H54 (cell line): Measurements from ENCODE around the gene GOLT1B.
A peak's percentile ranks its signal among the peaks of the same experiment; 100 is the strongest.
"Not testable (repeated sequence)": the region's sequence is repeated elsewhere in the genome, so short reads cannot be mapped to it uniquely, and the experiment has no call there.

Experiments used
- DNase-seq: peaks from one replicate; pipeline ENCODE4 v3.0.0; 2011; ENCODE audit warnings: low spot score, mixed read lengths; ENCODE audit not compliant: insufficient read length
- FAIRE-seq: peaks from 3 replicates; lab custom pipeline; 2011; peaks lifted over from hg19 to GRCh38; lab: Jason Lieb, UNC
- POLR2A ChIP-seq: IDR thresholded peaks from 2 replicates; pipeline ENCODE4 v1.6.1; 2011; ENCODE audit warnings: low read depth, mild to moderate bottlenecking, low read length

The GOLT1B gene, protein sequence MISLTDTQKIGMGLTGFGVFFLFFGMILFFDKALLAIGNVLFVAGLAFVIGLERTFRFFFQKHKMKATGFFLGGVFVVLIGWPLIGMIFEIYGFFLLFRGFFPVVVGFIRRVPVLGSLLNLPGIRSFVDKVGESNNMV

DNA sequence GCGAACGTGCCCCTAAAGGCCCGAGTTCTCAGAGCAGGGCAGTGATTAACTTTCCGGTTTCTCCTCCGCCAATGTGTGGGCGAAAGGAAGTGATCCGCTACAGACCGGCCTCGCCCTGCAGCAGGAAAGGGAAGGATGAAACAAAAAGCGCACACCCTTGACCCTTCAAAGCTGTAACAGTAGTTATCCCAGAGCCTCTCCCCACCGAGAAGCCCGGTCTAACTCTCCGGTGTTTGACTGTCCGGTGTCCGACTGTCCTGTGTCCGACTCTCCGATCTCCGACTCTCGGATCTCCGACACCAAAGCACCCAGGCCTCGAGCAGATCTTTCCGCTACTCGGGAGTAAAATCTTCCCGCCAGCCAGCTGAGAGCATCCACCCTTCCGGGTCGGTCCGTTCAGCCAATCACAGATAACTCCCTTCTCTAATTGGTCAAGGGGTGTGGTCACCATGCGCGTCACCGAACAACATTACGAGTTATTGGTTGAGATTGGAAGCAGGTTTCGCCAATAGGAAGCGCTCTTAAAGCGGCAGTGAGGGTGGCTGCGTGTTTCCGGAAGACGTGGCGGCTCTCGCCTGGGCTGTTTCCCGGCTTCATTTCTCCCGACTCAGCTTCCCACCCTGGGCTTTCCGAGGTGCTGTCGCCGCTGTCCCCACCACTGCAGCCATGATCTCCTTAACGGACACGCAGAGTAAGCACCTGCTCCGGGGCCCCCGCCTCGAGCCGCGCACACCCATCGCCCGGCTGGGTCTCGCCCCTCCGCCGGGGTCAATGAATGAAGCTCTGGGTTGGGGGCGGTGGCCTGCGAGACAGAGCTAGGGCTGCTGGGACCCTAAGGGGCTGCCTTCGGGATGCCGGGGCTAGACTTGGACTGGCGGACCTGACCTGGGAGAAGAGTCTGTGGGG lies at the start of gene GOLT1B, which contains the start of gene RECQL:
Gene GOLT1B (plus strand): TSS at position 532 of the 906 bp plus-strand sequence. CDS start 135 bp downstream, at position 667.
Gene RECQL (minus strand): TSS at position 378 of the 906 bp plus-strand sequence. CDS start 2,065 bp downstream, outside the sequence.
- TF ChIP-seq POLR2A, result peak; percentile 41
- peak; percentile 99 for FAIRE-seq
- peak; percentile 77 for DNase-seq

DNA sequence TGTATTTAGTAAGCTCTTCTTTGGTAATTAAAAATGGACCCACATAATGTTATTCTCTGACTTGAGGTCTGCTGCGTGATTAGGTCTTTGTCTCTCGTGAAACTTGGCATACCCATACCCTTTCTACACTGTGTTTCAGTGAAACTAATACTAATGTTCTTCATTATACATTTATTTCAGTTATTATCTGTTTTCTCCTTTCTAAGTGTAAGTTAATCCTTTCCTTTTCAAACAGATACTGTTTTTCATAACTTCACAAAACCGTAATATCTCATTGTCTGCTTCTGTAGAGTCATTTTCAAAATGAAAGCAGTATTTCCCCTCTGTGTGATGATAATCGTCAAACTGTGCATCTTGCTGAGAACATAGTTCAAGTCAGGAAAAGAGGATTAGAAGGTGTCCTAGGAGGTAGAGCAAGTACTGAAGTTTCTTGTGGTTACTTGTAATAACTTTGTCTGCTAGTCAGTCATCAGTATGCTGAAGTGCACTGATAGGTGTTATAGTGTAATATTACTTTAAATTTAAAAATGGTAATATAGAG lies 48.2 kb upstream of the GOLT1B start:
- TF ChIP-seq POLR2A, result no peak
- DNase-seq (no peak), FAIRE-seq (no peak)

- no peak for TF ChIP-seq POLR2A
- FAIRE-seq, result no peak
- no peak for DNase-seq
Measured at GRCh38 chr12:21456291-21456780, 45.3 kb upstream of the GOLT1B start.

- TF ChIP-seq POLR2A, result no peak
- no peak for FAIRE-seq
- DNase-seq, result no peak
Measured at GRCh38 chr12:21459474-21459873, 42.1 kb upstream of the GOLT1B start.

GRCh38 chr12:21467334-21467733 lies 34.3 kb upstream of the GOLT1B start:
- FAIRE-seq, DNase-seq: not testable (repeated sequence)

GRCh38 chr12:21471294-21471693 lies 30.3 kb upstream of the GOLT1B start:
- no peak for DNase-seq
- FAIRE-seq, result no peak
- TF ChIP-seq POLR2A, result no peak

DNA sequence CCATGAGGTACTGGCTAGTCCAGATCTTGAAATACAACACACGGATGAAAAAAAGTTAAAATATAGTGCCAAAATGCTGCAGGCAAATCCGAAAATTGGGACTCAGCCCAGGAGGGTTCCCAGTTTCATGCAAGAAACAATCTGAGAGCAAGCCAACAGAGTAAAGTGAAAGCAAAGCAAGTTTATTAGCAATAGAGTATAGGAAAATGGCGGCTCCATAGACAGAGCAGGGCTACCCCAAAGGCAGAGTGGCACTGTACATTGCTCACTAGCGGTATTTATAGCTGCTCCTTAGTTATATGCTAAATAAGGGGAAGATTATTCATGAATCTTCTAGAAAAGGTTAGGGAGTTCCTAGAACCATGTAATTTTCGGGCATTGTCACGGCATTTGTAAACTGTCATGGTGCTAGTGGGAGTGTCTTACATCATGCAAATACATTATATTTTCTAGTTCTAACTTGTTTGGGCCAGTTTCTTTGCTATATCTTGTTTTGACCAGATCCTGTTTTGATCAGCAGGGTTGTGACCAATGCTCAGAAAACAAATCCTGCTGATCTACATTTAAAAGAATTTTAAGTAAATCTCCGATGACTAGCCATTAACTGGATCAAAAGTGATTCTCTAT lies 29.3 kb upstream of the GOLT1B start:
- no peak for TF ChIP-seq POLR2A
- no peak for FAIRE-seq
- DNase-seq, result no peak

- DNase-seq (no peak), FAIRE-seq (no peak)
- no peak for TF ChIP-seq POLR2A
Measured at GRCh38 chr12:21475552-21475951, 26.0 kb upstream of the GOLT1B start.

GRCh38 chr12:21476949-21477348 lies 24.6 kb upstream of the GOLT1B start:
- no peak for DNase-seq
- peak; percentile 90 for FAIRE-seq
- TF ChIP-seq POLR2A, result no peak

GRCh38 chr12:21478756-21479455 lies 22.7 kb upstream of the GOLT1B start:
- TF ChIP-seq POLR2A, result no peak
- no peak for DNase-seq
- no peak for FAIRE-seq

DNA sequence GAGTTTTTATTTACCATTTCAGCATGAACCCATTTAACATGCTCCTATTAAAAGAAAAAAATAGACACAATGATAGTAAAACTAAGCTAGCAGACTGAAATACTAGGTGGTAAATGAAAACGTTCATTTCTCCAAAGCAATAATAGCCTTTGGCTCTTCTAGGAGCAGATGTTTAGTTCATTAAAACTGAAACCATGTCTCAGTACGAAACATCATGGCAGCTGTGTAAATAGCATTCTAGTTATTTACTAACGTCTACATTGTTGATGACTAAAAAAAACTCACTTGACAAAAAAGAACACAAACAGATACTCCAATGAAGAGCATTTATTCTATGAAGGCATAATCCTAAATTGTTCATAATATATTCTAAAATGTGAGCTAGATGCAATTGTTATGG lies 18.1 kb upstream of the GOLT1B start:
- FAIRE-seq, result no peak
- DNase-seq, result no peak
- no peak for TF ChIP-seq POLR2A

DNA sequence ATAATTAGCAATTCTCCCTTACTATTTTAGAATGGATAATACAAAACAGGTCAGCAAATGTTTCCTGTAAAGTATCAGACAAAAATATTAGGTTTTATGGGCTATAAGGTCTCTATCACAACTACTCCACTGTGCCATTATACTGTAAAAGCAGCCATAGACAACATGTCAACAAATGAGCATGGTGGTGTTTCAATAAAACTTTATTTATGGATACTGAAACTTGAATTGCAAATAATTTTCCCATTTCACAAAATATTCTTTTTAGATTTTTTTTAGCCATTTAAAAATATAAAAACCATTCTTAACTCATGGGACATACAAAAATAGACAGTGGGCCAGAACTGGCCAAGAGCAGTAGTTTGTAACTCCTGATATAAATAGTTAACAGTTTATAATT lies 15.6 kb upstream of the GOLT1B start:
- no peak for TF ChIP-seq POLR2A
- DNase-seq (no peak), FAIRE-seq (no peak)

GRCh38 chr12:21499765-21500164 lies 1.8 kb upstream of the GOLT1B start:
- no peak for FAIRE-seq
- TF ChIP-seq POLR2A, result no peak
- no peak for DNase-seq

DNA sequence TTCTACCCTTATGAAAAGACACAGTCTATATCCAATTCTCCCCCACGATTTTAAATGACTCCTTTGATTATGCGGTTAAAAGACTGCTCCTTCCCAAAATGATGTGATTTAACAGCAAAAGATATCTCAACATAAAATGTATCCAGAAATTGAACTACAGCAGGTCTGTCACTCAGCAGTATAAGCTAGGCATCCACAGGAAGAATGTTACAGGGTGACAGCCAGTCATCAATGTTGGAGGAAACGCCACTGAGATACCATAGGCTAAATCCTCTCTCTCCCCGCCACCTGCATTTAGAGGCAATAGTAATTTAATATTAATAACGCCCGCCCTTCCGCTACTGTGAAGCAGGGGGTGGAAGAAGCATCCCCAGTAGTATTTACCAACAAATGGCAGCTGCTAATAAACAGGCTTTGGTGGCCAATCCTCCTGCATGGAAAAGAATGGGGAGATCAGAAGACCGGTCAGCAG lies 767 bp upstream of the GOLT1B start:
- no peak for DNase-seq
- FAIRE-seq, result no peak
- TF ChIP-seq POLR2A, result no peak
